SH-SY5Y (cell line): ENCODE data around the gene GNPAT.

Experiments
- GATA2 ChIP-seq: IDR thresholded peaks from 2 replicates; pipeline ENCODE4 v1.6.1; 2011; ENCODE audit warnings: mild to moderate bottlenecking, low read depth, low read length
- GATA3 ChIP-seq: IDR thresholded peaks from 2 replicates; pipeline ENCODE4 v1.6.1; 2011; ENCODE audit warnings: low read depth, mild to moderate bottlenecking, low read length, moderate library complexity

GRCh38 chr1:231252336-231252735 lies 11.3 kb downstream of the GNPAT start:
- TF ChIP-seq GATA2 = no peak
- TF ChIP-seq GATA3 = no peak
